OCI-LY1 (cell line): ENCODE results near the gene CBL.
"Not testable (repeated sequence)": the region's sequence is repeated elsewhere in the genome, so short reads cannot be mapped to it uniquely, and the experiment has no call there.

Source experiments
- H2AFZ ChIP-seq: fragments of 200-600 bp; sonication (generic), shearing (Covaris generic); 2 replicates; pipeline ENCODE4 v1.6.0; 2014; ENCODE audit warnings: antibody characterized with exemption, mild to moderate bottlenecking, low read length
- H3F3A ChIP-seq: fragments of 200-600 bp; sonication (generic), shearing (Covaris generic); 2 replicates; pipeline ENCODE4 v1.6.0; 2014; ENCODE audit warnings: mild to moderate bottlenecking, antibody characterized with exemption, low read length, moderate library complexity; ENCODE audit not compliant: insufficient read depth
- H3K27ac ChIP-seq: fragments of 200-600 bp; sonication (generic); 2 replicates; pipeline ENCODE4 v1.5.1; 2014; ENCODE audit warnings: low read length, mixed run types, mild to moderate bottlenecking, low read depth; ENCODE audit not compliant: poor library complexity, severe bottlenecking
- H3K27me3 ChIP-seq: fragments of 200-600 bp; sonication (generic); 2 replicates; pipeline ENCODE4 v1.6.0; 2014; ENCODE audit warnings: antibody characterized with exemption, mild to moderate bottlenecking, low read length, moderate library complexity; ENCODE audit not compliant: insufficient read depth
- H3K36me3 ChIP-seq: fragments of 200-600 bp; sonication (generic); 2 replicates; pipeline ENCODE4 v1.6.1; 2014; ENCODE audit warnings: mild to moderate bottlenecking, antibody characterized with exemption, low read length, moderate library complexity, mixed read lengths; ENCODE audit not compliant: insufficient read depth
- H3K4me1 ChIP-seq: fragments of 200-600 bp; sonication (generic); 2 replicates; pipeline ENCODE4 v1.5.1; 2014; ENCODE audit warnings: mild to moderate bottlenecking, low read length, moderate library complexity; ENCODE audit not compliant: insufficient read depth, severe bottlenecking
- H3K4me2 ChIP-seq: fragments of 200-600 bp; sonication (generic), shearing (Covaris generic); 2 replicates; pipeline ENCODE4 v1.6.1; 2014; ENCODE audit warnings: low read length
- H3K4me3 ChIP-seq: fragments of 200-600 bp; sonication (generic); 2 replicates; pipeline ENCODE4 v1.5.1; 2014; ENCODE audit warnings: low read length, low read depth, mild to moderate bottlenecking, mixed read lengths; ENCODE audit not compliant: poor library complexity, severe bottlenecking
- H3K79me2 ChIP-seq: fragments of 200-600 bp; shearing (Covaris generic); 2 replicates; pipeline ENCODE4 v1.6.1; 2016; ENCODE audit warnings: mixed run types, low read length, mixed read lengths; ENCODE audit not compliant: insufficient read depth
- H3K9ac ChIP-seq: fragments of 200-600 bp; sonication (generic), shearing (Covaris generic); 2 replicates; pipeline ENCODE4 v1.6.1; 2014; ENCODE audit warnings: mild to moderate bottlenecking, low read length, mixed read lengths
- H3K9me2 ChIP-seq: fragments of 200-600 bp; sonication (generic), shearing (Covaris generic); 2 replicates; pipeline ENCODE4 v1.6.1; 2014; ENCODE audit warnings: low read depth, mild to moderate bottlenecking, low read length, mixed read lengths
- H3K9me3 ChIP-seq: fragments of 200-600 bp; shearing (Covaris generic); 2 replicates; pipeline ENCODE4 v1.6.1; 2014; ENCODE audit warnings: low read length, mixed read lengths
- H4K20me1 ChIP-seq: fragments of 200-600 bp; sonication (generic), shearing (Covaris generic); 2 replicates; pipeline ENCODE4 v1.6.0; 2016; ENCODE audit warnings: mild to moderate bottlenecking, low read length; ENCODE audit not compliant: insufficient read depth
- EZH2 ChIP-seq: fragments of 200-600 bp; sonication (generic), shearing (Covaris generic); IDR thresholded peaks from 2 replicates; pipeline ENCODE4 v1.8.0; 2017; ENCODE audit warnings: borderline replicate concordance, mixed run types, mild to moderate bottlenecking, antibody characterized with exemption, low read length, moderate library complexity, mixed read lengths
- TF ChIP-seq, protein P1 (sequence below): fragments of 200-600 bp; sonication (generic), shearing (Covaris generic); IDR thresholded peaks from 2 replicates; pipeline ENCODE4 v1.5.1; 2017; ENCODE audit warnings: mild to moderate bottlenecking, antibody characterized with exemption, low read length, moderate library complexity, mixed read lengths

Gene CBL

DNA sequence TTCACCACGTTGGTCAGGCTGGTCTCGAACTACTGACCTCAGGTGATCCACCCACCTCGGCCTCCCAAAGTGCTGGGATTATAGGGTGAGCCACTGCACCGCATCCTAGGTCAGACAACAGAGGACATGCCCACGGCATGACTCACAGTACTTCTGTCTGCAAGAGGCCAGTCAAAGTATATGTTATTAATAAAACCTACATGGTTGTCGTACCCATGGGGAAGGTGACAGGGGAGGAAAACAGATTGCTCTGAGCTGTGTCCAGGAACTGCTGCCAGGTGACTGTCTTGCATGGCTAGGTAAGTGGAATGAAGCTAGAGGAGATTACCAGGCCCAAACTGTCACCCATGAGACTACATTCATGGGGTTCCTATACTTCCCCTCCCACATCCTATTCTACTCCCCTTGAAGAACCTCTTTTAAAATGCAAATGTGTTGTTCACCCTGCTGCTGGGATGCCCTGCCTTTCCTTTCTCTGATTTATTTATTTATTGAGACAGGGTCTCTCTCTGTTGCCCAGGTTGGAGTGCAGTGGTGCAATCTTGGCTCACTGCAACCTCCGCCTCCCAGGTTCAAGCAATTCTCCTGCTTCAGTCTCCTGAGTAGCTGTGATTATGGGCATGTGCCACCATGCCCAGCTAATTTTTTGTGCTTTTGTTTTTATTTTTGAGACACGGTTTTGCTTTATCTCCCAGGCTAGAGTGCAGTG lies 39.6 kb upstream of the CBL start:
- Histone ChIP-seq H3K9me3 (no peaks in the 10 kb centered on the region), H3K36me3 (no peaks in the 10 kb centered on the region), H3K4me2 (no peak overlapping the region), H2AFZ (no peak overlapping the region), H3K4me1 (peaks cover 6% of the 10 kb centered on the region), H3K4me3 (no peak overlapping the region), H3K9me2 (no peaks in the 10 kb centered on the region), H3K27ac (no peak overlapping the region), H4K20me1 (no peaks in the 10 kb centered on the region), H3K79me2 (no peaks in the 10 kb centered on the region), H3K9ac (no peak overlapping the region), H3F3A (no peaks in the 10 kb centered on the region), H3K27me3 (no peaks in the 10 kb centered on the region)
- TF ChIP-seq EZH2, result no peak
- TF ChIP-seq, protein P1, sequence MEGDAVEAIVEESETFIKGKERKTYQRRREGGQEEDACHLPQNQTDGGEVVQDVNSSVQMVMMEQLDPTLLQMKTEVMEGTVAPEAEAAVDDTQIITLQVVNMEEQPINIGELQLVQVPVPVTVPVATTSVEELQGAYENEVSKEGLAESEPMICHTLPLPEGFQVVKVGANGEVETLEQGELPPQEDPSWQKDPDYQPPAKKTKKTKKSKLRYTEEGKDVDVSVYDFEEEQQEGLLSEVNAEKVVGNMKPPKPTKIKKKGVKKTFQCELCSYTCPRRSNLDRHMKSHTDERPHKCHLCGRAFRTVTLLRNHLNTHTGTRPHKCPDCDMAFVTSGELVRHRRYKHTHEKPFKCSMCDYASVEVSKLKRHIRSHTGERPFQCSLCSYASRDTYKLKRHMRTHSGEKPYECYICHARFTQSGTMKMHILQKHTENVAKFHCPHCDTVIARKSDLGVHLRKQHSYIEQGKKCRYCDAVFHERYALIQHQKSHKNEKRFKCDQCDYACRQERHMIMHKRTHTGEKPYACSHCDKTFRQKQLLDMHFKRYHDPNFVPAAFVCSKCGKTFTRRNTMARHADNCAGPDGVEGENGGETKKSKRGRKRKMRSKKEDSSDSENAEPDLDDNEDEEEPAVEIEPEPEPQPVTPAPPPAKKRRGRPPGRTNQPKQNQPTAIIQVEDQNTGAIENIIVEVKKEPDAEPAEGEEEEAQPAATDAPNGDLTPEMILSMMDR, result no peak

DNA sequence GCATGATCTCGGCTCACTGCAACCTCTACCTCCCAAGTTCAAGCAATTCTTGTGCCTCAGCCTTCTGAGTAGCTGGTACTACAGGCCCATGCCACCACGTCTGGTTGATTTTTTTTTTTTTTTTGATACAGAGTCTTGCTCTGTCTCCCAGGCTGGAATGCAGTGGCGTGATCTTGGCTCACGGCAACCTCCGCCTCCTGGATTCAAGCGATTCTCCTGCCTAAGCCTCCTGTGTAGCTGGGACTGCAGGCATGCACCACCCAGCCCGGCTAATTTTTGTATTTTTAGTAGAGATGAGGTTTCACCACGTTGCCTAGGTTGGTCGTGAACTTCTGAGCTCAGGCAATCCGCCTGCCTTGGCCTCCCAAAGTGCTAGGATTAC lies 39.1 kb upstream of the CBL start:
- H3K36me3 ChIP-seq, H3K4me3 ChIP-seq, H3K9me3 ChIP-seq, H3F3A ChIP-seq, H3K27me3 ChIP-seq, H3K4me2 ChIP-seq, H3K4me1 ChIP-seq, H2AFZ ChIP-seq, H3K79me2 ChIP-seq, H4K20me1 ChIP-seq, H3K9me2 ChIP-seq, H3K9ac ChIP-seq, H3K27ac ChIP-seq: not testable (repeated sequence)

DNA sequence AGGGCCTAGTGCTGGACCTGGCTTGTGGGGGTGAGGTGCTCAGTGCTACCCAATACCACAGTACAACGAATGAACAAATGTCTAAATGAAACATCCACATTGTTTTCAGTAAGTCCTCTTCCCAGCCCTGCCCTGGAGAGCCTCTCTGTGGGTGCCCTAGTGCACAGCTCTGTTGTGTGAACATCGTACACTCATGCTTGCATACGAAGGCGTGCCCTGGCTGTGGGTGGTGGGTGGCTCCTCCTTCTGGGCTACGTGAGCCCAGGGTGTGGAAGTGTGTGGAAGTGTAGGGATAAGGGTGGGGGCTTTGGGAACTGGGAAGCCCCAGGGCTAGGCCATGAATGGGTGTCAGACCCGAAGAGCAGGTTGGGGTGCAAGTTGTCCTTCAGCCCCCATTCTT lies 38.2 kb upstream of the CBL start:
- Histone ChIP-seq H3K4me3 (no peak overlapping the region), H3K9ac (no peak overlapping the region), H3K36me3 (no peaks in the 10 kb centered on the region), H3K9me2 (no peaks in the 10 kb centered on the region), H3K4me2 (no peak overlapping the region), H3K79me2 (no peaks in the 10 kb centered on the region), H3K9me3 (no peaks in the 10 kb centered on the region), H3K27ac (no peak overlapping the region), H3K27me3 (no peaks in the 10 kb centered on the region), H3K4me1 (peaks cover 6% of the 10 kb centered on the region), H3F3A (no peaks in the 10 kb centered on the region), H2AFZ (no peak overlapping the region), H4K20me1 (no peaks in the 10 kb centered on the region)
- TF ChIP-seq, protein P1, result no peak
- no peak for TF ChIP-seq EZH2
